ENCODE data around the gene SECISBP2. TPM values are rescaled to one million over a fixed set of nuclear protein-coding genes. Genes with fewer than 3 reads are reported as not detected.

SECISBP2 gene
- total and polyA plus RNA-seq, 4 donors = 26.6 to 112 (median 43.0) TPM

DNA sequence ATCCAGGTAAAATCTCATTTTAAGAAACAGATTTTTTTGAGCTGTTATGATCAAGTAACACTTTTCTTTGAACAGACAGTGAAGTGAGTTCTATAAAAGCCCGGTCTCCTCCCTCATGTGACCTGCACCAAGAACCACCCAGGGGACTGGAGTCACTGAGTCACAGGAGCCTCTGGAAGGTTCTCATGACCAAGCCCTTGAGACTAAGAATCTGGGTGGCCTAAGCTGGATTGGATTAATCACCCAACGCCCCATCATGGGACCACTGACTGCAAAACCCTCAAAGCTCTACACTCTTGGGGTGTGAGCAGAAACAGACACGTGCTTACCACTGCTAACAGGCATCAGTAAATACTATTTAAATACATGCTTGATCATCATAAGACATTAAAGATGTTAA, 48.4 kb downstream of the SECISBP2 start:
- DNase-seq (no peak), ATAC-seq (ENCODE audit: insufficient read depth, low FRiP score) (no peak)
- Histone ChIP-seq H3K9ac (ENCODE audit: insufficient read depth in 1 of 2, low read length in 2 of 2) (no peak overlapping the region), H3K27me3 (ENCODE audit: control insufficient read depth in 3 of 3, insufficient read depth in 3 of 3, low read length in 2 of 3) (no peaks in the 10 kb centered on the region), H3K36me3 (ENCODE audit: control insufficient read depth in 4 of 4, insufficient read depth in 4 of 4, low read length in 4 of 4) (peaks cover under 1 to 19% (median 1%) of the 10 kb centered on the region in 4 donors), H3K4me3 (no peak overlapping the region), H3K4me1 (ENCODE audit: control insufficient read depth in 5 of 5, insufficient read depth in 5 of 5, low read length in 5 of 5) (peaks cover 0 to 2% (median 0%) of the 10 kb centered on the region in 5 donors), H3K27ac (ENCODE audit: low read depth in 1 of 2, low read length in 1 of 2) (no peak overlapping the region), H3K9me3 (ENCODE audit: control insufficient read depth in 4 of 4, insufficient read depth in 3 of 4, low read length in 3 of 4) (no peaks in the 10 kb centered on the region)
- TF ChIP-seq, protein P1, sequence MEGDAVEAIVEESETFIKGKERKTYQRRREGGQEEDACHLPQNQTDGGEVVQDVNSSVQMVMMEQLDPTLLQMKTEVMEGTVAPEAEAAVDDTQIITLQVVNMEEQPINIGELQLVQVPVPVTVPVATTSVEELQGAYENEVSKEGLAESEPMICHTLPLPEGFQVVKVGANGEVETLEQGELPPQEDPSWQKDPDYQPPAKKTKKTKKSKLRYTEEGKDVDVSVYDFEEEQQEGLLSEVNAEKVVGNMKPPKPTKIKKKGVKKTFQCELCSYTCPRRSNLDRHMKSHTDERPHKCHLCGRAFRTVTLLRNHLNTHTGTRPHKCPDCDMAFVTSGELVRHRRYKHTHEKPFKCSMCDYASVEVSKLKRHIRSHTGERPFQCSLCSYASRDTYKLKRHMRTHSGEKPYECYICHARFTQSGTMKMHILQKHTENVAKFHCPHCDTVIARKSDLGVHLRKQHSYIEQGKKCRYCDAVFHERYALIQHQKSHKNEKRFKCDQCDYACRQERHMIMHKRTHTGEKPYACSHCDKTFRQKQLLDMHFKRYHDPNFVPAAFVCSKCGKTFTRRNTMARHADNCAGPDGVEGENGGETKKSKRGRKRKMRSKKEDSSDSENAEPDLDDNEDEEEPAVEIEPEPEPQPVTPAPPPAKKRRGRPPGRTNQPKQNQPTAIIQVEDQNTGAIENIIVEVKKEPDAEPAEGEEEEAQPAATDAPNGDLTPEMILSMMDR (IDR thresholded peaks at IDR 0.05; ENCODE audit: control extremely low read depth, extremely low read depth) = no peak
- 88 to 91% methylated on average over 3 of the region's 3 CpGs for WGBS, 2 donors

DNA sequence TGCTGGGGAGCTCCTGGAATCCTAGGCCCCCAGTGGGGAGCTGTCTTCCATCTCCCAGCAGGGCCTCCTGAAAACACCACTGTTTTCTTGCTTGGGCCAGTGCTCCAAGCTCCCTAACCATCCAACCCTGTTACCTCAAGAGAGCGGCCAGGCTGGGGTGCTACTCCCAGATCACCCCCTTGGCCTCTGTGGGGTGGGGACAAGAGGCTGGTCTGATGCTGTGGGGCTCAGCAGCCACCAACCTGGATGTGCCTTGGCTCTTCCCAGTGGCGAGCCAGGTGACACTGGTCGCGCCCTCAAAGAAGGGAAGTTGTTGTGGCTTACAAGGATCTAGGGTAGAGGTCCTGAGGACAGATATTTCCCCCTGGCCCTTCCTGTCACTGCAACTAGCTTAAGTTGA, 49.0 kb downstream of the SECISBP2 start:
- H3K9me3 ChIP-seq (ENCODE audit: control insufficient read depth in 4 of 4, insufficient read depth in 3 of 4, low read length in 3 of 4) = no peaks in the 10 kb centered on the region
- TF ChIP-seq, protein P1 (IDR thresholded peaks at IDR 0.05; ENCODE audit: control extremely low read depth, extremely low read depth) = no peak
- ATAC-seq (ENCODE audit: insufficient read depth, low FRiP score) (no peak), DNase-seq (no peak)
- H3K27me3 ChIP-seq (ENCODE audit: control insufficient read depth in 3 of 3, insufficient read depth in 3 of 3, low read length in 2 of 3) = no peaks in the 10 kb centered on the region
- peaks cover 0 to 2% (median 0%) of the 10 kb centered on the region in 5 donors for H3K4me1 ChIP-seq (ENCODE audit: control insufficient read depth in 5 of 5, insufficient read depth in 5 of 5, low read length in 5 of 5)
- H3K4me3 ChIP-seq = no peak overlapping the region
- H3K36me3 ChIP-seq (ENCODE audit: control insufficient read depth in 4 of 4, insufficient read depth in 4 of 4, low read length in 4 of 4) = peaks cover 0 to 13% (median 0%) of the 10 kb centered on the region in 4 donors
- WGBS, 2 donors = 72 to 92% methylated on average over 4 of the region's 4 CpGs
- no peak overlapping the region for H3K27ac ChIP-seq (ENCODE audit: low read depth in 1 of 2, low read length in 1 of 2)
- no peak overlapping the region for H3K9ac ChIP-seq (ENCODE audit: insufficient read depth in 1 of 2, low read length in 2 of 2)

DNA sequence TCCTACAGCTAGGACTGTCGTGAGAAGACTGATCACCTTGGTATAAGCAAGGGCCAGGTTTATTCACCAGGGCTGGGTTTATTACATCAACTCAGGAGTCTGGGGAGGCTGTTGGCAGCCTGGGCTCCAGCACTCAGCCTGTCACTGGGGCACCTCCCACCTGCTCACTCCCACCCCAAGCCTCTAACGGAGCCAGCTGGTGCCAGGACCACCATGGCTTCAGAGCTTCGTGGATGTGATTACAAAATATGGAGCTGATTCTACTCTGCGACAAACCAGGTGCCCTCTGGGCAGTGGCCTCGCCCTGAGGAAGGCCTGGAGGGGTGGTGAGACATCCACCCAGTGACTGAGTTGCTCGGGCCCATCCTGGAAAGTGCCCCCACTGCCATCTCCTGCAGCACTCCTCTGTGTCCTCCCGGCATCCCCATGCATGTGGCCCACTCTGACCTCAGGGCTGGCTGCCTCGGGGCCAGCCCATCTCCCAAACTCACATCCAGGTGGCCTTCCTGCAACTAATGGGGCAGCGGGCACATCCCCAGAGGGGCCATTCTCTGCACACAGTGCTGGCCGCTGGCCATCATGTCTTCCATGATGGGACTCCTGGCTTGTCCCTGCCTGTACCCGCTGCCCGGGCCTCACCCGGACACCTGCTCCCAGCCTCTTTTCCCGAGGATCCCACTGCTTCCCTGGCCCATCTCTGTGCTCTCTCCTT, 49.6 kb downstream of the SECISBP2 start:
- Histone ChIP-seq H3K36me3 (ENCODE audit: control insufficient read depth in 4 of 4, insufficient read depth in 4 of 4, low read length in 4 of 4) (peaks cover 0 to 7% (median 0%) of the 10 kb centered on the region in 4 donors), H3K9ac (ENCODE audit: insufficient read depth in 1 of 2, low read length in 2 of 2) (no peak overlapping the region), H3K9me3 (ENCODE audit: control insufficient read depth in 4 of 4, insufficient read depth in 3 of 4, low read length in 3 of 4) (no peaks in the 10 kb centered on the region), H3K4me3 (no peak overlapping the region), H3K4me1 (ENCODE audit: control insufficient read depth in 5 of 5, insufficient read depth in 5 of 5, low read length in 5 of 5) (peaks cover 0 to 2% (median 0%) of the 10 kb centered on the region in 5 donors), H3K27ac (ENCODE audit: low read depth in 1 of 2, low read length in 1 of 2) (no peak overlapping the region), H3K27me3 (ENCODE audit: control insufficient read depth in 3 of 3, insufficient read depth in 3 of 3, low read length in 2 of 3) (no peaks in the 10 kb centered on the region)
- TF ChIP-seq, protein P1 (IDR thresholded peaks at IDR 0.05; ENCODE audit: control extremely low read depth, extremely low read depth) = no peak
- DNase-seq (no peak), ATAC-seq (ENCODE audit: insufficient read depth, low FRiP score) (no peak)
- WGBS, 2 donors = 88 to 89% methylated on average over 14 of the region's 14 CpGs

All from lung (tissue), 12 donors.